IMR-90 (cell line): ENCODE measurements around the gene ATP1A2. TPM values are rescaled to one million over a fixed set of nuclear protein-coding genes. Genes with fewer than 3 reads are reported as not detected.

Experiments used
- ATAC-seq: fragments of 200-7000 bp; cut with Tn5 transposase; 2 replicates; pipeline ENCODE4 v1.9.1; 2020; ENCODE audit warnings: low read depth, mild to moderate bottlenecking, moderate library complexity
- BruUV-seq: library from RNA; stranded (reverse); fragments of 400-500 nt; replicated peaks from 2 replicates; lab custom pipeline; 2021; lab: Mats Ljungman, UMichigan
- CTCF ChIA-PET: fragments of 300-600 bp; formaldehyde crosslinking; extraction: SDS; loops from one replicate; lab custom pipeline; 2021; ENCODE audit warnings: antibody characterized with exemption; lab: Yijun Ruan, JAX
- POLR2A ChIA-PET: fragments of 300-600 bp; sonication (Branson Sonifier 250); formaldehyde crosslinking; loops from one replicate; lab custom pipeline; 2022; ENCODE audit warnings: antibody characterized with exemption; ENCODE audit not compliant: unreplicated experiment; lab: Charles Lee
- DNase-seq: peaks from one replicate; pipeline ENCODE4 v3.0.0; 2013
- H2AFZ ChIP-seq: replicated peaks from 2 replicates; pipeline ENCODE3; 2013; ENCODE audit warnings: low read length, mild to moderate bottlenecking; ENCODE audit not compliant: poor library complexity
- H2AK5ac ChIP-seq: 2 replicates; pipeline ENCODE4 v1.6.1; 2013; ENCODE audit warnings: low read depth, low read length, inconsistent platforms
- H2AK9ac ChIP-seq: replicated peaks from 2 replicates; pipeline ENCODE3; 2013; ENCODE audit warnings: mild to moderate bottlenecking, low read depth, low read length, moderate library complexity; ENCODE audit not compliant: poor library complexity
- H2BK120ac ChIP-seq: 2 replicates; pipeline ENCODE4 v1.6.1; 2013; ENCODE audit warnings: low read depth, low read length, inconsistent platforms
- H2BK15ac ChIP-seq: 3 replicates; pipeline ENCODE4 v1.6.1; 2013; ENCODE audit warnings: low read depth, low read length, inconsistent platforms
- H2BK20ac ChIP-seq: 2 replicates; pipeline ENCODE4 v1.6.1; 2013; ENCODE audit warnings: low read depth, mild to moderate bottlenecking, inconsistent platforms, low read length, moderate library complexity
- H2BK5ac ChIP-seq: 2 replicates; pipeline ENCODE4 v1.6.1; 2013; ENCODE audit warnings: mild to moderate bottlenecking, low read depth, low read length, inconsistent platforms; ENCODE audit not compliant: poor library complexity, severe bottlenecking
- H3K14ac ChIP-seq: replicated peaks from 2 replicates; pipeline ENCODE4 v1.6.1; 2013; ENCODE audit warnings: low read depth, low read length, inconsistent platforms
- H3K18ac ChIP-seq: 2 replicates; pipeline ENCODE4 v1.6.1; 2013; ENCODE audit warnings: low read depth, low read length, control low read depth
- H3K23ac ChIP-seq: 2 replicates; pipeline ENCODE4 v1.6.1; 2013; ENCODE audit warnings: low read depth, low read length, inconsistent platforms
- H3K27ac ChIP-seq: 2 replicates; pipeline ENCODE4 v1.5.1; 2013; ENCODE audit warnings: mild to moderate bottlenecking, control low read depth, low read length; ENCODE audit not compliant: insufficient read depth
- H3K27me3 ChIP-seq: 2 replicates; pipeline ENCODE4 v1.6.1; 2013; ENCODE audit warnings: low read length; ENCODE audit not compliant: control insufficient read depth, insufficient read depth
- H3K36me3 ChIP-seq: 2 replicates; pipeline ENCODE4 v1.6.1; 2013; ENCODE audit warnings: low read length, mixed read lengths; ENCODE audit not compliant: control insufficient read depth, insufficient read depth
- H3K4ac ChIP-seq: 2 replicates; pipeline ENCODE4 v1.6.1; 2013; ENCODE audit warnings: low read depth, low read length, inconsistent platforms
- H3K4me1 ChIP-seq: 2 replicates; pipeline ENCODE4 v1.6.1; 2013; ENCODE audit warnings: low read length, mixed read lengths; ENCODE audit not compliant: control insufficient read depth, insufficient read depth
- H3K4me2 ChIP-seq: 2 replicates; pipeline ENCODE4 v1.6.1; 2013; ENCODE audit warnings: low read depth, mild to moderate bottlenecking, control low read depth, low read length, moderate library complexity
- H3K4me3 ChIP-seq: 2 replicates; pipeline ENCODE4 v1.5.1; 2013; ENCODE audit warnings: low read depth, mild to moderate bottlenecking, control low read depth, low read length, moderate library complexity; ENCODE audit not compliant: insufficient read depth
- H3K56ac ChIP-seq: 2 replicates; pipeline ENCODE4 v1.6.1; 2013; ENCODE audit warnings: low read length, inconsistent platforms; ENCODE audit not compliant: insufficient read depth; ENCODE audit errors: extremely low read depth
- H3K79me1 ChIP-seq, 2 experiments: 2 replicates each; pipeline ENCODE4 v1.6.1; 2013; ENCODE audit warnings: low read length in 2 of 2, inconsistent platforms in 1 of 2, low read depth in 1 of 2
- H3K9ac ChIP-seq: 2 replicates; pipeline ENCODE4 v1.6.1; 2013; ENCODE audit warnings: low read depth, low read length, control low read depth
- H3K9me1 ChIP-seq: 2 replicates; pipeline ENCODE4 v1.6.1; 2013; ENCODE audit warnings: low read length, inconsistent platforms; ENCODE audit not compliant: insufficient read depth
- H3K9me3 ChIP-seq: 2 replicates; pipeline ENCODE4 v1.6.1; 2013; ENCODE audit warnings: low read length; ENCODE audit not compliant: control insufficient read depth, insufficient read depth
- H4K20me1 ChIP-seq: 2 replicates; pipeline ENCODE4 v1.6.1; 2013; ENCODE audit warnings: low read length, inconsistent platforms; ENCODE audit not compliant: insufficient read depth
- H4K5ac ChIP-seq: 2 replicates; pipeline ENCODE4 v1.6.1; 2013; ENCODE audit warnings: mild to moderate bottlenecking, low read depth, low read length, control low read depth
- H4K8ac ChIP-seq, 2 experiments: 2 replicates each; pipeline ENCODE4 v1.6.1; 2013; ENCODE audit warnings: low read depth in 2 of 2, low read length in 2 of 2, control low read depth in 1 of 2, inconsistent platforms in 1 of 2
- H4K91ac ChIP-seq: 2 replicates; pipeline ENCODE4 v1.6.1; 2013; ENCODE audit warnings: low read depth, low read length, inconsistent platforms; ENCODE audit not compliant: insufficient read depth
- BHLHE40 ChIP-seq: fragments of 150-350 bp; IDR thresholded peaks from 2 replicates; pipeline ENCODE4 v1.6.1; 2016; ENCODE audit warnings: mild to moderate bottlenecking, low read depth, low read length
- CHD1 ChIP-seq: IDR thresholded peaks from 2 replicates; pipeline ENCODE4 v1.6.1; 2012; ENCODE audit warnings: low read depth, low read length, improper control_type of control experiment
- CTCF ChIP-seq: conservative IDR thresholded peaks from 2 replicates; pipeline ENCODE4 v1.5.1; 2012; ENCODE audit warnings: mild to moderate bottlenecking, low read depth, low read length, improper control_type of control experiment
- ELK1 ChIP-seq: fragments of 150-350 bp; IDR thresholded peaks from 2 replicates; pipeline ENCODE4 v1.6.1; 2016; ENCODE audit warnings: low read depth, mild to moderate bottlenecking, low read length, moderate library complexity, borderline replicate concordance
- MAFK ChIP-seq: IDR thresholded peaks from 2 replicates; pipeline ENCODE4 v1.6.1; 2012; ENCODE audit warnings: low read depth, low read length, improper control_type of control experiment
- NFE2L2 ChIP-seq: fragments of 150-350 bp; IDR thresholded peaks from 2 replicates; pipeline ENCODE4 v1.6.1; 2016; ENCODE audit warnings: low read depth, mild to moderate bottlenecking, low read length
- RAD21 ChIP-seq: IDR thresholded peaks from 2 replicates; pipeline ENCODE4 v1.6.1; 2012; ENCODE audit warnings: low read length, improper control_type of control experiment
- RCOR1 ChIP-seq: IDR thresholded peaks from 2 replicates; pipeline ENCODE4 v1.6.1; 2012; ENCODE audit warnings: mild to moderate bottlenecking, low read length, improper control_type of control experiment; ENCODE audit not compliant: insufficient replicate concordance
- RFX5 ChIP-seq: IDR thresholded peaks from 2 replicates; pipeline ENCODE4 v1.8.0; 2012; ENCODE audit warnings: low read depth, mild to moderate bottlenecking, low read length, moderate library complexity
- SMC3 ChIP-seq: fragments of 150-350 bp; IDR thresholded peaks from 2 replicates; pipeline ENCODE4 v1.6.1; 2016; ENCODE audit warnings: low read depth, mild to moderate bottlenecking, antibody characterized with exemption, low read length, moderate library complexity
- USF2 ChIP-seq: fragments of 150-350 bp; IDR thresholded peaks from 2 replicates; pipeline ENCODE4 v1.6.1; 2017; ENCODE audit warnings: mild to moderate bottlenecking, antibody characterized with exemption, low read length, low read depth
- WGBS, 2 experiments: methylation state at CpG; one replicate each; pipeline versions ENCODE4 v1.1.5 to v1.1.7; 2013; ENCODE audit warnings: missing lambda C conversion rate in 2 of 2; ENCODE audit not compliant: insufficient read length in 1 of 2; ENCODE audit errors: extremely low coverage in 2 of 2; 5-methylcytosine and 5-hydroxymethylcytosine counted together
- dilution Hi-C: fragments of 300-500 bp; cut with HindIII; formaldehyde crosslinking; loops from one replicate; pipeline ENCODE4 v1.14.3; 2018; ENCODE audit warnings: low sequenced_read_pairs; ENCODE audit not compliant: unreplicated experiment
- in situ Hi-C: fragments of 300-500 bp; cut with MboI; formaldehyde crosslinking; loops from 3 replicates; pipeline ENCODE4 v1.14.3; 2019; ENCODE audit warnings: low sequenced_read_pairs, inconsistent platforms, mixed read lengths
- intact Hi-C: fragments of 100-400 bp; cut with micrococcal nuclease; formaldehyde crosslinking; loops from 2 replicates; pipeline ENCODE4 v1.10.0; 2022
- polyA plus RNA-seq, 3 experiments: library from polyadenylated mRNA; depleted of rRNA; stranded (reverse); fragments of >200 nt; gene quantifications; 2 replicates each; pipeline ENCODE4 v1.2.3, GENCODE V29; 2012; ENCODE audit warnings: low replicate concordance in 1 of 3
- total RNA-seq: library from RNA; depleted of rRNA; stranded (reverse); fragments of >200 nt; gene quantifications from 2 replicates; pipeline ENCODE4 v1.2.3, GENCODE V29; 2012

ATP1A2 gene
- total and polyA plus RNA-seq, 2 of the 4 experiments (the other 2 are of a cell fraction): under 0.01 to 0.15 TPM

- Histone ChIP-seq H3K4me2 (no peak overlapping the region), H4K8ac (no peak overlapping the region), H3K4me3 (no peak overlapping the region), H3K18ac (no peak overlapping the region), H3K9me3 (no peaks in the 10 kb centered on the region; the same call in 1 of the 2 replicates), H3K27ac (no peak overlapping the region), H2AFZ (no peak overlapping the region), H2BK15ac (no peak overlapping the region), H3K9me1 (no peaks in the 10 kb centered on the region), H3K27me3 (peaks cover 28% of the 10 kb centered on the region), H4K20me1 (no peaks in the 10 kb centered on the region), H2AK9ac (peak overlapping the region; percentile 37), H3K4ac (no peak overlapping the region), H2BK20ac (no peak overlapping the region), H3K9ac (no peak overlapping the region), H4K91ac (no peak overlapping the region), H3K36me3 (peaks cover 5% of the 10 kb centered on the region), H3K23ac (no peak overlapping the region), H3K79me1 (no peaks in the 10 kb centered on the region), H3K14ac (no peak overlapping the region), H3K56ac (no peak overlapping the region), H3K4me1 (peaks cover 2% of the 10 kb centered on the region; the same call in 1 of the 2 replicates), H4K5ac (no peak overlapping the region), H2AK5ac (no peak overlapping the region), H2BK5ac (no peak overlapping the region), H2BK120ac (no peak overlapping the region)
- in situ Hi-C loops (no loop called here), dilution Hi-C loops (no loop called here), intact Hi-C loops (no loop called here)
- BruUV-seq: no TSS peak
- DNase-seq: no peak
- ChIA-PET POLR2A (interaction anchor here (0.6 kb wide), 1 partner anchor 164 kb away, joined by 3 read pairs; no protein-coding TSS in a partner anchor), CTCF (interaction anchor here (1.0 to 2.0 kb wide), 3 partner anchors 14 to 165 kb away, joined by 3 to 7 read pairs (median 3); no protein-coding TSS in a partner anchor)
- TF ChIP-seq RAD21: no peak
- no peak for TF ChIP-seq RCOR1
- TF ChIP-seq CTCF: no peak
- TF ChIP-seq BHLHE40: no peak
- no peak for TF ChIP-seq ELK1
- no peak for TF ChIP-seq CHD1
- TF ChIP-seq MAFK: no peak
- TF ChIP-seq RFX5: no peak
- TF ChIP-seq USF2: no peak
- TF ChIP-seq SMC3: no peak
- TF ChIP-seq NFE2L2: no peak
- ATAC-seq: no peak
- WGBS, 2 experiments: 82% methylated on average over 3 of the region's 12 CpGs; no CpG with 5 or more reads in 1 of the 2 experiments
Observed at GRCh38 chr1:160087118-160087662, 28.4 kb upstream of the ATP1A2 start.
